ENCODE data around the gene LCE2A. TPM values are rescaled to one million over a fixed set of nuclear protein-coding genes. Genes with fewer than 3 reads are reported as not detected.

Gene LCE2A
- total RNA-seq, 1 experiment from 2014 or later: 3.0 TPM

DNA sequence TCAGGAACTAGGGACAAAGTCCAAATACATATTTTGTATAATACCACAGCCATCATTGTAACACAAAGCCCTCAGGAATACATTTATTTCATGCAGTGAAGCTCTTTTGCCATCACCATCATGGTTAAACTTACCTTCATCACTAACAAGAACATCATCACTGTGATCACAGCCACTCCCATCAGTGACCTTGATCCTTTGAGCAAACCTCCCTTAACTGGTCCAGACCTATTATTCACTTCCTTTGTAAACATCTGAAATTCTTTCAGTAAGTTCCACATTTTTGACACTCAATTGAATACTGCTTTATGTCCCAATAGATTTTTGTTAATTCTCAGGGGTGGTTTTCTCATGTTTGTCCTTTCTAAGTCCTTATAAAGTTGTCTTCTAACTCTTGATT lies 43.5 kb downstream of the LCE2A start:
- DNase-seq (ENCODE audit: low read depth): peak; percentile 7

DNA sequence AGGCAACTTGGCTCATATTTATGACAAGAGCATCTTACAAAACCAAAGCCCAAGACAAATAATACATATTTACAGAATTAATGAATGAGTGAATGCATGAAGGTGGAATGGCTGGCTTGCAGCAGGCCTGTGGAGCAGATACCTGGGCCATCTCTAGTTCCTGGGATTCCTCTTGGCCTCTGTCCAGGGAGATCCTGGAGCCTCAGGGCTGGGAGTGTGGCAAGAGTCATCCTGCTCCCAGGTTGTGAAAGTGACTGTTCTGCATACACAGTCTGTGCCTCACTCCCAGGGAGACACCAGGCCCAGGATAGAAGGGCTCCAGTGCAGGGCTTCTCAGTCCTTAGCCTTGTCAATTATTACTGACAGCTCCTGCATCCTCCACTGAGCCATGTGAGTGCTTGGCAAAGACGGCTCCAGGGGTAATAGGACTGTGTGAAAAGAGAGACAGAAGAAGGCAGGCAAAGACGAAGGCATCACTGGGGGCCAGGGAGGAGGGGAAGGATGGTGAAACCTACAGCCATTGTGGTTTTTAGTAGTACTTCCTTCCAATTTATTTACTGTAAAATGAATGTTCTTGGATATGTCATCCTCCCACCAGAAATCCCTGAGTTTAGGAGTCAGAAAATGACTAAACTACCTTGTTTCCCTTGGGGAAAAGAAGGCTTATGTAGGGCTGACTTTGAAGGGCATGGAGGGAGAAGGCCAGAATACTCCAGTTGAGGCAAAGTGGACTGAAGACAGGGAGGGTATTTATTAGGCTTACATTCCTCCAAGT lies 45.4 kb downstream of the LCE2A start:
- peak; percentile 17 for DNase-seq (ENCODE audit: low read depth)

DNA sequence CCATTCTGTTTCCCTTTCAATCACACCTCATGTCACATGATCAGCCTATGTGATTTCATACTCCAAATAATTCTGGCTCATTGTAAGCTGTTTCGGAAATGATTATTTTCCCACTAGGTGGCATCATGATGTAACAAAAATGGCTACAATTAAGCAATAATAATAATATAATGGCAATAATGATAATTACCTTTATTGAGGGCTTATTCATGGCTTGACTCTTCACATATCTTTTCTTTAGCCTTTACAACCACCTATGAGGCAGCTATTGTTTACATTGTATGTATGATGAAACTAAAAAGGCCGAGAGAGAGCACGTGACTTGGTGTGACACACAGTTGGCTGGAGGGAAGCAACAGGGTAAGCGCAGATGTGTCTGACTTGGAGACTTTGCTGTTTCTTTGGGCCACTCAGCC lies 47.2 kb downstream of the LCE2A start:
- peak; percentile 77 for DNase-seq (ENCODE audit: low read depth)

DNA sequence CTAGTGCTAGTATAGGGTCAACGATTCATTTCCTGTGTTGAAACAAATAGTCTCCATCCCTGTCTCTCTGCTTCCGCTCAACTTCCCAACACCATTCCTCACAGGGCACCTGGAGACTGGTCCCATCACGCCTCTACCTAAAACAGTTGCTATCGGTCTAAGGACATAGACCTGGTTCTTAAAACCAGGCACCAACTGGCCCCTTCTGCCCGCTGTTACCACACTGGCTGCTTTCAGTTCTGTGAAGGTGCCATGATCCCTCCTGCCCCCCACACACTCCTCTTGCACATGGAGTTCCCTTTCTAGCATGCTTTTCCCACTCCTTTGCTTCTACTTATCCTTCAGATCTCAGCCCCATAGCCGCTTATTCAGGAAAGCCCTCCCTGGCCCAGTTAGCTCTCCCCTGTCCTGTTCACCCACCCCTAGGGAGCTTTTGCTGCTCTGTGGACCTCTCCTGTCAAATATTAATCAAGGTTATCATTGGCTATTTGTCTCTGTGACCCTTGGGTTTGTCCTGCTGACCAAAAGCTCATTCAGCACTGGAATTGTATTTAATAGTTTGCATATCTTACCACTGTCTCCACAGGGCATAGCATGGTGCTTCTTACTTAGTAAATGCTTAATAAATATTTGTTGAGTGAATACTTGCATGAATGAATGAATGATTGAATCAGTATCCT lies 47.8 kb downstream of the LCE2A start:
- no peak for DNase-seq (ENCODE audit: low read depth)

DNA sequence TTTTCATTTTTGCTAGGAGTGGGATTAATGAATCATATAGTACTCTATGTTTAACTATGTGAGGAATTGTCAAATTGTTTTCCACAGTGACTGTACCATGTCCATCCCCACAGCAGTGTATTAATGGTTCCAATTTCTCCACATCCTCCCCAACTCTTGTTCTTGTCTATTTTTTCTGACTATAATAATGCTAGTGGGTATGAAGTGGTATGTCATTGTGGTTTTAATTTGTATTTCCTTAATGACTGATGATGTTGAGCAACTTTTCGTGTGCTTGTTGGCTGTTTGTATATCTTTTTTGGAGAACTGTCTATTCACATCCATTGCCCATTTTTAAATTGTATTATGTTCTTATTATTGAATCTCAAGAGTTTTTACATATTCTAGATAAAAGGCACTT lies 49.7 kb downstream of the LCE2A start:
- no peak for DNase-seq (ENCODE audit: low read depth)

Other genes starting within 250 kb of the LCE2A start
- gene LCE5A, start 187.5 kb upstream of the LCE2A start, total RNA-seq (2014; rRNA removed; shearing (Covaris generic)): not detected in 2 replicates
- gene CRCT1, start 183.9 kb upstream of the LCE2A start, total RNA-seq (2014; rRNA removed; shearing (Covaris generic)): not detected in 2 replicates
- not detected in 2 replicates for gene LCE3E, start 131.6 kb upstream of the LCE2A start, total RNA-seq (2014; rRNA removed; shearing (Covaris generic))
- not detected in 2 replicates for gene LCE3D, start 117.8 kb upstream of the LCE2A start, total RNA-seq (2014; rRNA removed; shearing (Covaris generic))
- gene LCE3C, start 98.1 kb upstream of the LCE2A start, total RNA-seq (2014; rRNA removed; shearing (Covaris generic)): not detected in 2 replicates
- not detected in 2 replicates for gene LCE3B, start 84.5 kb upstream of the LCE2A start, total RNA-seq (2014; rRNA removed; shearing (Covaris generic))
- not detected in 2 replicates for gene LCE3A, start 75.2 kb upstream of the LCE2A start, total RNA-seq (2014; rRNA removed; shearing (Covaris generic))
- not detected in 2 replicates for gene LCE2D, start 35.0 kb upstream of the LCE2A start, total RNA-seq (2014; rRNA removed; shearing (Covaris generic))
- not detected in 2 replicates for gene LCE2C, start 23.1 kb upstream of the LCE2A start, total RNA-seq (2014; rRNA removed; shearing (Covaris generic))
- gene LCE2B, start 12.2 kb upstream of the LCE2A start, total RNA-seq (2014; rRNA removed; shearing (Covaris generic)): not detected in 2 replicates
- not detected in 2 replicates for gene LCE4A, start 9.8 kb downstream of the LCE2A start, total RNA-seq (2014; rRNA removed; shearing (Covaris generic))
- gene KPRP, start 59.7 kb downstream of the LCE2A start, total RNA-seq (2014; rRNA removed; shearing (Covaris generic)): not detected in 2 replicates
- not detected in 2 replicates for gene LCE1F, start 76.8 kb downstream of the LCE2A start, total RNA-seq (2014; rRNA removed; shearing (Covaris generic))
- gene LCE1E, start 87.9 kb downstream of the LCE2A start, total RNA-seq (2014; rRNA removed; shearing (Covaris generic)): 0.43 TPM in 1 of 2 replicates, not detected in the other
- gene LCE1D, start 98.4 kb downstream of the LCE2A start, total RNA-seq (2014; rRNA removed; shearing (Covaris generic)): not detected in 2 replicates
- gene LCE1C, start 108.3 kb downstream of the LCE2A start, total RNA-seq (2014; rRNA removed; shearing (Covaris generic)): not detected in 2 replicates
- not detected in 2 replicates for gene LCE1B, start 113.6 kb downstream of the LCE2A start, total RNA-seq (2014; rRNA removed; shearing (Covaris generic))
- gene LCE1A, start 129.1 kb downstream of the LCE2A start, total RNA-seq (2014; rRNA removed; shearing (Covaris generic)): not detected in 2 replicates
- not detected in 2 replicates for gene LCE6A, start 144.5 kb downstream of the LCE2A start, total RNA-seq (2014; rRNA removed; shearing (Covaris generic))
- not detected in 2 replicates for gene LCE7A, start 161.7 kb downstream of the LCE2A start, total RNA-seq (2014; rRNA removed; shearing (Covaris generic))
- gene SMCP, start 180.0 kb downstream of the LCE2A start, total RNA-seq (2014; rRNA removed; shearing (Covaris generic)): not detected in 2 replicates
- gene IVL, start 210.2 kb downstream of the LCE2A start, total RNA-seq (2014; rRNA removed; shearing (Covaris generic)): 0.26 and 0.33 TPM in 2 replicates
- not detected in 2 replicates for gene SPRR5, start 248.9 kb downstream of the LCE2A start, total RNA-seq (2014; rRNA removed; shearing (Covaris generic))